Camera-type eye (tissue), 1 donor: ENCODE results near the gene ADAT2. TPM values are rescaled to one million over a fixed set of nuclear protein-coding genes. Genes with fewer than 3 reads are reported as not detected.

ENCODE experiments used
- total RNA-seq: library from RNA; depleted of rRNA; stranded (reverse); fragments of >200 nt; gene quantifications from one replicate; pipeline ENCODE4 v1.2.3, GENCODE V29; 2014

ADAT2 gene
- total RNA-seq, result 6.2 TPM

DNA sequence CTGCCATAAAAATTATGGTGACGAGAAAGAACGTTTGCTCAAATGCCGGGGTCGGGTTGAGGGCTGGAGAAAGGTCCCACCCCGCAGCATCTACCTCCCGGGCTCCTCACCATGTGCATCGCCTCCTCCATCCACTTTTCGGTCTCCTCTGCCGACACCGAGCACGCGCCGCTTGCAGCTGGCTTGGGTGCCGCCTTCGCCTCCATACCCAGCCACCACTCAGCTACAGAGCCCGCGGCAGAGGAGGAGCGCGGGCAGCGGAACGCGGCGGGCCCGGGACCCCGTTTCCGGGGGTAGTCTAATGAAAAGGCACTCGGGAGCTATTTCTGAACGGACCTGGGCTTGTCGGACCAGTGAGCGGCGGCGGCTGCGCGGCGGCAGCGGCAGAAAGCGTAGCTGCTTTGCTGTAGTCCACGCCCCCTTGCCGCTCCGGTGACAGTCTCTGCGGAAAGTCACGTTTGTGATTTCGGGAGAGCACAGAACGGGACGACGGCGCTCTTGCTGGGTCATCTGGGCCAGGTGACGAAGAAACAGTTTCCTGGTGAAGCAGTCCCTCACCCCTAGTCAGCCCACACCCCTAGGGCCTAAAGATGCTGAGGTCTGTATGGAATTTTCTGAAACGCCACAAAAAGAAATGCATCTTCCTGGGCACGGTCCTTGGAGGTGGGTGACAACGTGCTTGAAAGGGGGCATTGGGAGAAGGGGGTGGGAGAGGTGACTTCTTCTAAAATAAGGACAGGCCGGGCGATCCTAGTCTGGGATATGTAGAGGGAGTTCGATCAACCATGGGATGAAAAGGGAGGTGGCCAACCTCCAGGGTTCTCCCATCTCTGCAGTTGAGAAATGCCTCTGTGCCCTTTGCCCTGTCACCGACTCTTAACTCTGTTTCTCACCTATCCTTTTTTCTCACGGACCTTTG, at the start of gene ADAT2, which contains the start of gene PEX3:
Gene ADAT2 (minus strand): TSS at position 243 of the 919 bp plus-strand sequence. CDS start 37 bp downstream, at position 206.
Gene PEX3 (plus strand): TSS at position 353 of the 919 bp plus-strand sequence. CDS start 238 bp downstream, at position 591.

Other genes with a start within 250 kb of the ADAT2 start
- 24.5 TPM for gene PEX3, start 110 bp upstream of the ADAT2 start, total RNA-seq
- gene FUCA2, start 61.0 kb upstream of the ADAT2 start, total RNA-seq, result 23.7 TPM
- gene PHACTR2, start 227.3 kb upstream of the ADAT2 start, total RNA-seq, result 92.0 TPM